H9 (cell line): Measurements from ENCODE around the gene DOCK10. TPM values are rescaled to one million over a fixed set of nuclear protein-coding genes. Genes with fewer than 3 reads are reported as not detected.

ENCODE experiments used
- DNase-seq: peaks from one replicate; pipeline ENCODE4 v3.0.0-alpha.2; 2017
- H2AFZ ChIP-seq: one replicate; pipeline ENCODE4 v1.6.1; 2013; ENCODE audit warnings: mild to moderate bottlenecking, low read length, control low read depth, moderate library complexity
- H2AK5ac ChIP-seq: 2 replicates; pipeline ENCODE4 v1.6.1; 2013; ENCODE audit warnings: low read length, control low read depth, mixed read lengths; ENCODE audit not compliant: insufficient read length
- H2BK120ac ChIP-seq: one replicate; pipeline ENCODE4 v1.6.1; 2013; ENCODE audit warnings: low read depth, mild to moderate bottlenecking, low read length, control low read depth, inconsistent platforms; ENCODE audit not compliant: poor library complexity, severe bottlenecking
- H2BK12ac ChIP-seq: 2 replicates; pipeline ENCODE4 v1.6.1; 2013; ENCODE audit warnings: low read length, control low read depth, mixed read lengths, low read depth; ENCODE audit not compliant: insufficient read length
- H2BK15ac ChIP-seq: 2 replicates; pipeline ENCODE4 v1.6.1; 2013; ENCODE audit warnings: low read depth, low read length, control low read depth
- H2BK20ac ChIP-seq: one replicate; pipeline ENCODE4 v1.6.1; 2013; ENCODE audit warnings: low read depth, mild to moderate bottlenecking, low read length, control low read depth, inconsistent platforms; ENCODE audit not compliant: poor library complexity, severe bottlenecking
- H2BK5ac ChIP-seq: 2 replicates; pipeline ENCODE4 v1.6.1; 2013; ENCODE audit warnings: low read length, control low read depth, mixed read lengths; ENCODE audit not compliant: insufficient read length
- H3K14ac ChIP-seq: 2 replicates; pipeline ENCODE4 v1.6.1; 2013; ENCODE audit warnings: low read length, control low read depth; ENCODE audit not compliant: insufficient read depth
- H3K18ac ChIP-seq: 2 replicates; pipeline ENCODE4 v1.6.1; 2013; ENCODE audit warnings: low read depth, mild to moderate bottlenecking, mixed read lengths, low read length, control low read depth; ENCODE audit not compliant: insufficient read length
- H3K23ac ChIP-seq: 2 replicates; pipeline ENCODE4 v1.6.1; 2013; ENCODE audit warnings: low read length, control low read depth, mixed read lengths, low read depth; ENCODE audit not compliant: insufficient read length
- H3K23me2 ChIP-seq: 2 replicates; pipeline ENCODE4 v1.6.1; 2013; ENCODE audit warnings: low read depth, mild to moderate bottlenecking, mixed read lengths, low read length, control low read depth; ENCODE audit not compliant: insufficient read length, poor library complexity, severe bottlenecking
- H3K27ac ChIP-seq: 2 replicates; pipeline ENCODE4 v1.5.1; 2013; ENCODE audit warnings: low read length, control low read depth, mixed read lengths, low read depth; ENCODE audit not compliant: insufficient read length
- H3K27me3 ChIP-seq: 2 replicates; pipeline ENCODE4 v1.6.1; 2013; ENCODE audit warnings: low read length, control low read depth, inconsistent platforms; ENCODE audit not compliant: insufficient read depth
- H3K4ac ChIP-seq: 2 replicates; pipeline ENCODE4 v1.6.1; 2013; ENCODE audit warnings: low read depth, mild to moderate bottlenecking, control low read depth, inconsistent platforms, low read length, moderate library complexity
- H3K4me1 ChIP-seq: 2 replicates; pipeline ENCODE4 v1.6.1; 2013; ENCODE audit warnings: low read length, control low read depth, inconsistent platforms; ENCODE audit not compliant: insufficient read depth
- H3K4me2 ChIP-seq: 2 replicates; pipeline ENCODE4 v1.6.1; 2013; ENCODE audit warnings: low read length, control low read depth, mixed read lengths; ENCODE audit not compliant: insufficient read length, insufficient read depth
- H3K56ac ChIP-seq: 2 replicates; pipeline ENCODE4 v1.6.1; 2013; ENCODE audit warnings: low read depth, mild to moderate bottlenecking, mixed read lengths, low read length, control low read depth; ENCODE audit not compliant: insufficient read length
- H3K79me1 ChIP-seq: 2 replicates; pipeline ENCODE4 v1.6.1; 2013; ENCODE audit warnings: low read depth, mild to moderate bottlenecking, moderate library complexity, low read length, control low read depth, inconsistent platforms; ENCODE audit not compliant: insufficient read depth, poor library complexity, severe bottlenecking
- H3K79me2 ChIP-seq: 2 replicates; pipeline ENCODE4 v1.6.1; 2013; ENCODE audit warnings: low read length, control low read depth, inconsistent platforms; ENCODE audit not compliant: insufficient read depth
- H3K9ac ChIP-seq: 2 replicates; pipeline ENCODE4 v1.6.1; 2013; ENCODE audit warnings: low read length, control low read depth, mixed read lengths; ENCODE audit not compliant: insufficient read length; ENCODE audit errors: extremely low read depth
- H3K9me3 ChIP-seq: one replicate; pipeline ENCODE4 v1.6.1; 2013; ENCODE audit warnings: low read depth, low read length, inconsistent platforms; ENCODE audit not compliant: control insufficient read depth
- H3T11ph ChIP-seq: one replicate; pipeline ENCODE4 v1.6.1; 2013; ENCODE audit warnings: mild to moderate bottlenecking, low read length, control low read depth, inconsistent platforms
- H4K20me1 ChIP-seq: one replicate; pipeline ENCODE4 v1.6.1; 2013; ENCODE audit not compliant: control insufficient read depth, insufficient read length, insufficient read depth
- H4K5ac ChIP-seq: 2 replicates; pipeline ENCODE4 v1.6.1; 2013; ENCODE audit warnings: low read depth, mild to moderate bottlenecking, mixed read lengths, low read length, control low read depth; ENCODE audit not compliant: insufficient read length
- H4K8ac ChIP-seq: replicated peaks from 2 replicates; pipeline ENCODE4 v1.6.1; 2013; ENCODE audit warnings: low read length, control low read depth, mixed read lengths, low read depth; ENCODE audit not compliant: insufficient read length
- H4K91ac ChIP-seq: 2 replicates; pipeline ENCODE4 v1.6.1; 2013; ENCODE audit warnings: low read depth, mild to moderate bottlenecking, moderate library complexity, mixed read lengths, low read length, control low read depth; ENCODE audit not compliant: insufficient read length
- H3K27ac Mint-ChIP-seq, 3 experiments: 2 replicates in 2 of 3; 3 replicates in 1 of 3; pipeline ENCODE4 v1.8.0; 2020 to 2021; ENCODE audit warnings: mixed read lengths in 3 of 3, mild to moderate bottlenecking in 1 of 3, moderate library complexity in 1 of 3
- H3K27me3 Mint-ChIP-seq: 2 replicates; pipeline ENCODE4 v1.8.0; 2021; ENCODE audit warnings: low read depth, mild to moderate bottlenecking, moderate library complexity, mixed read lengths
- H3K36me3 Mint-ChIP-seq, 3 experiments: 2 replicates in 2 of 3; 3 replicates in 1 of 3; pipeline ENCODE4 v1.8.0; 2020 to 2021; ENCODE audit warnings: low read depth in 3 of 3, mixed read lengths in 3 of 3; ENCODE audit not compliant: insufficient read depth in 1 of 3
- H3K4me1 Mint-ChIP-seq, 2 experiments: 2 replicates each; pipeline ENCODE4 v1.8.0; 2020; ENCODE audit warnings: mixed read lengths in 2 of 2
- H3K4me3 Mint-ChIP-seq, 2 experiments: 2 replicates in 1 of 2; 3 replicates in 1 of 2; pipeline ENCODE4 v1.8.0; 2020 to 2021; ENCODE audit warnings: mild to moderate bottlenecking in 2 of 2, mixed read lengths in 2 of 2, moderate library complexity in 1 of 2
- H3K9me3 Mint-ChIP-seq, 2 experiments: 2 replicates in 1 of 2; 3 replicates in 1 of 2; pipeline ENCODE4 v1.8.0; 2020; ENCODE audit warnings: mild to moderate bottlenecking in 2 of 2, mixed read lengths in 2 of 2, moderate library complexity in 1 of 2
- WGBS: extraction: QIAGEN DNeasy Blood & Tissue Kit; methylation state at CpG from one replicate; pipeline ENCODE4 v1.1.7; 2013; ENCODE audit warnings: missing lambda C conversion rate, low lambda C conversion rate, mixed read lengths; ENCODE audit not compliant: insufficient read length; ENCODE audit errors: extremely low coverage; 5-methylcytosine and 5-hydroxymethylcytosine counted together
- total RNA-seq: library from RNA; stranded (reverse); gene quantifications from 2 replicates; pipeline ENCODE4 v1.2.1, GENCODE V29; 2021
- TF ChIP-seq, protein P1 (sequence below): fragments of 200-600 bp; sonication (generic); conservative IDR thresholded peaks from 3 replicates; pipeline ENCODE4 v1.8.0; 2021; ENCODE audit warnings: antibody characterized with exemption, mild to moderate bottlenecking

The DOCK10 gene
- total RNA-seq, 1 experiment from 2014 or later = 0.79 TPM

DNA sequence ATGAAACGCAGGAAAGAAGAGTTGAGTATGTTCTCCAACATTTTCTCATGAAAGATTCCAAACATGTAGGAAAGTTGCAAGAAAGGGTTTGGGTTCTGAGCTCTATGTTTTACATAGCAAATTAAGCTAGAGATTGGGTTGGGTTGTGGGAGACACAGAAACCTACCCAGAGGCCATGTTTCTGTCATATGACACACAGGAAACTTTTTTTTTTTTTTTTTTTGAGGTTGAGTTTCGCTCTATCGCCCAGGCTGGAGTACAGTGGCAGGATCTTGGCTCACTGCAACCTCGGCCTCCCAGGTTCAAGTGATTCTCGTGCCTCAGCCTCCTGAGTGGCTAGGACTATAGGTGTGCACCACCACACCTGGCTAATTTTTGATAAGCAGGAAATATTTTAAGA is 57.6 kb downstream of the DOCK10 start:
- Histone ChIP-seq H3K9me3 (no peaks in the 10 kb centered on the region), H2BK5ac (no peak overlapping the region), H3T11ph (no peak overlapping the region), H2AFZ (no peak overlapping the region), H2BK15ac (no peak overlapping the region), H3K14ac (no peak overlapping the region), H4K5ac (no peak overlapping the region), H3K4me1 (no peaks in the 10 kb centered on the region), H3K23me2 (no peaks in the 10 kb centered on the region), H4K8ac (no peak overlapping the region), H3K79me1 (no peaks in the 10 kb centered on the region), H3K18ac (no peak overlapping the region), H2AK5ac (no peak overlapping the region), H2BK20ac (no peak overlapping the region), H3K4ac (no peak overlapping the region), H2BK120ac (no peak overlapping the region), H3K23ac (no peak overlapping the region), H3K4me2 (no peak overlapping the region), H3K56ac (no peak overlapping the region), H3K27me3 (no peaks in the 10 kb centered on the region), H2BK12ac (no peak overlapping the region), H3K9ac (no peak overlapping the region), H4K91ac (no peak overlapping the region), H3K79me2 (no peaks in the 10 kb centered on the region), H4K20me1 (no peaks in the 10 kb centered on the region), H3K27ac (no peak overlapping the region)
- no peaks in the 10 kb centered on the region for H3K9me3 Mint-ChIP-seq
- DNase-seq = no peak
- no peak overlapping the region for H3K4me3 Mint-ChIP-seq
- no CpG with 5 or more reads among the region's 5 CpGs for WGBS
- H3K36me3 Mint-ChIP-seq = no peaks in the 10 kb centered on the region
- no peak overlapping the region for H3K27ac Mint-ChIP-seq
- peaks cover 3% of the 10 kb centered on the region; the same call in 1 of the 2 replicates for H3K27me3 Mint-ChIP-seq
- TF ChIP-seq, protein P1, sequence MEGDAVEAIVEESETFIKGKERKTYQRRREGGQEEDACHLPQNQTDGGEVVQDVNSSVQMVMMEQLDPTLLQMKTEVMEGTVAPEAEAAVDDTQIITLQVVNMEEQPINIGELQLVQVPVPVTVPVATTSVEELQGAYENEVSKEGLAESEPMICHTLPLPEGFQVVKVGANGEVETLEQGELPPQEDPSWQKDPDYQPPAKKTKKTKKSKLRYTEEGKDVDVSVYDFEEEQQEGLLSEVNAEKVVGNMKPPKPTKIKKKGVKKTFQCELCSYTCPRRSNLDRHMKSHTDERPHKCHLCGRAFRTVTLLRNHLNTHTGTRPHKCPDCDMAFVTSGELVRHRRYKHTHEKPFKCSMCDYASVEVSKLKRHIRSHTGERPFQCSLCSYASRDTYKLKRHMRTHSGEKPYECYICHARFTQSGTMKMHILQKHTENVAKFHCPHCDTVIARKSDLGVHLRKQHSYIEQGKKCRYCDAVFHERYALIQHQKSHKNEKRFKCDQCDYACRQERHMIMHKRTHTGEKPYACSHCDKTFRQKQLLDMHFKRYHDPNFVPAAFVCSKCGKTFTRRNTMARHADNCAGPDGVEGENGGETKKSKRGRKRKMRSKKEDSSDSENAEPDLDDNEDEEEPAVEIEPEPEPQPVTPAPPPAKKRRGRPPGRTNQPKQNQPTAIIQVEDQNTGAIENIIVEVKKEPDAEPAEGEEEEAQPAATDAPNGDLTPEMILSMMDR = no peak
- H3K4me1 Mint-ChIP-seq = peaks cover 8 to 14% of the 10 kb centered on the region in 2 experiments; a peak in 3 of 4 replicates
